Natural killer cell (primary cell): ENCODE data around the gene EFCAB9. TPM values are rescaled to one million over a fixed set of nuclear protein-coding genes. Genes with fewer than 3 reads are reported as not detected.
A peak's percentile ranks its signal among the peaks of the same experiment; 100 is the strongest.

Experiments used
- ATAC-seq, 3 donors: fragments of 150-1000 bp in 2 of 3; fragments of 200-7000 bp in 1 of 3; cut with Tn5 transposase; 1 replicate in 1 of 3; 2 replicates in 2 of 3; pipeline ENCODE4 v1.10.0; 2021; ENCODE audit warnings: mild to moderate bottlenecking in 2 of 3, moderate library complexity in 2 of 3
- DNase-seq, 2 donors: peaks; one replicate each; pipeline versions ENCODE4 v3.0.0 to v3.0.0-alpha.2; 2013 to 2021; ENCODE audit warnings: mixed read lengths in 1 of 2
- H3K27ac ChIP-seq: one replicate; pipeline ENCODE4 v1.5.1; 2013; ENCODE audit warnings: mild to moderate bottlenecking, low read length
- H3K27me3 ChIP-seq: one replicate; pipeline ENCODE4 v1.6.1; 2013; ENCODE audit warnings: low read length; ENCODE audit not compliant: control insufficient read depth, insufficient read depth
- H3K36me3 ChIP-seq: one replicate; pipeline ENCODE4 v1.6.1; 2013; ENCODE audit warnings: low read length; ENCODE audit not compliant: control insufficient read depth, insufficient read depth
- H3K4me1 ChIP-seq: one replicate; pipeline ENCODE4 v1.6.1; 2013; ENCODE audit warnings: low read length; ENCODE audit not compliant: control insufficient read depth, insufficient read depth
- H3K4me3 ChIP-seq: one replicate; pipeline ENCODE4 v1.5.1; 2013; ENCODE audit warnings: low read length
- H3K9me3 ChIP-seq: one replicate; pipeline ENCODE4 v1.6.1; 2013; ENCODE audit warnings: low read length; ENCODE audit not compliant: control insufficient read depth, insufficient read depth
- H3K27ac Mint-ChIP-seq, 2 donors: one replicate each; pipeline ENCODE4 v1.8.0; 2022; ENCODE audit warnings: mild to moderate bottlenecking in 2 of 2, mixed read lengths in 2 of 2, moderate library complexity in 1 of 2
- H3K27me3 Mint-ChIP-seq, 2 donors: one replicate each; pipeline ENCODE4 v1.8.0; 2022; ENCODE audit warnings: low read depth in 2 of 2, mixed read lengths in 2 of 2
- H3K36me3 Mint-ChIP-seq: one replicate; pipeline ENCODE4 v1.8.0; 2022; ENCODE audit warnings: mixed read lengths
- H3K4me1 Mint-ChIP-seq, 2 donors: one replicate each; pipeline ENCODE4 v1.8.0; 2022; ENCODE audit warnings: mixed read lengths in 2 of 2
- H3K4me3 Mint-ChIP-seq: one replicate; pipeline ENCODE4 v1.8.0; 2022; ENCODE audit warnings: mild to moderate bottlenecking, moderate library complexity, mixed read lengths
- H3K9me3 Mint-ChIP-seq, 2 donors: one replicate each; pipeline ENCODE4 v1.8.0; 2022; ENCODE audit warnings: mixed read lengths in 2 of 2
- WGBS: methylation state at CpG from one replicate; pipeline ENCODE4 v1.1.7; 2013; ENCODE audit warnings: missing lambda C conversion rate; ENCODE audit not compliant: insufficient coverage; 5-methylcytosine and 5-hydroxymethylcytosine counted together
- intact Hi-C: fragments of 100-400 bp; cut with micrococcal nuclease; formaldehyde crosslinking; loops from one replicate; pipeline ENCODE4 v1.14.2; 2022
- total RNA-seq, 4 donors: library from RNA; stranded (reverse); fragments of 120-200 nt in 1 of 4; gene quantifications; one replicate each; pipeline versions ENCODE4 v1.2.3 to v1.2.4, GENCODE V29; 2013 to 2022
- TF ChIP-seq, protein P1 (sequence below): fragments of 200-600 bp; IDR thresholded peaks from one replicate; pipeline ENCODE4 v1.8.0; 2022; ENCODE audit warnings: antibody characterized with exemption

Gene EFCAB9
- total RNA-seq, 3 donors from 2014 or later (not counting 1 experiment from before 2014, with no cell fraction given): not detected

DNA sequence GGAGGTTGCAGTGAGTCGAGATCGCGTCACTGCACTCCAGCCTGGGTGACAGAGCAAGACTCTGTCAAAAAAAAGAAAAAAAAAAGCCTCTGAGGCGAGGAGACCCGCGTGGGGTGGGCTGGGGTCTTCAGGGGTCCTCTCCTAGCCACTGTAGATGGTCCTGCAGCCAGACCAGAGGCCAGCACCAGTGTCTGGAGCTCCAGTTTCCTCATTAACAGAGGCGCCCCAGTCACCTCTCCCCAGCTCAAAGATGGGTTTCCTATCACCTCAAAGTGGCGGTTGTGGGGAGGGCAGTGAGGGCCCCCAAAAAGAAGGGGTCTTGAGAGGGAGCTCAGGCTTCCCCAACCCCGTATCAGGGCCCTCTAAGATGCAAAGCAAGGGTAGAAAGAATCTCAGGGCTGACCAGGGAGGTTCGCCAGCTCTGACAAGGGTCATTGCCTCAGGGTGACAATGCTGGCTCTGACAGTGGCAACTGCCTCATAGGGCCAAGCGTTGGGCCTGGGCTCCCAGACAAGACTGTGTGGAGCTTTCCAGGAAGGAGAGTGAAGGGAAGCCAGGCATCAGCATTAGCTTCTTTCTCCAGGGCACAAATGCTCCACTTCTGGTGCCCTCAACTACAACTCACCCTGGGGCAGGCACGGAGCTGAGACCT is 20.9 kb upstream of the EFCAB9 start:
- 34% methylated on average over 11 of the region's 12 CpGs for WGBS
- Histone ChIP-seq H3K9me3 (no peaks in the 10 kb centered on the region), H3K27me3 (no peaks in the 10 kb centered on the region), H3K27ac (peak overlapping the region; percentile 85), H3K4me3 (no peak overlapping the region), H3K36me3 (peaks cover 24% of the 10 kb centered on the region), H3K4me1 (peaks cover 97% of the 10 kb centered on the region)
- intact Hi-C loops: loop anchor here (5.0 kb wide), 1 partner anchor 41 kb away; no protein-coding TSS in a partner anchor
- Mint-ChIP-seq H3K9me3 (no peaks in the 10 kb centered on the region), H3K4me3 (peak overlapping the region; percentile 90), H3K27ac (peak overlapping the region; percentile 97 to 98), H3K36me3 (no peaks in the 10 kb centered on the region), H3K4me1 (peaks cover 96 to 99% of the 10 kb centered on the region in 2 donors), H3K27me3 (no peaks in the 10 kb centered on the region)
- peak in 1 of 3 donors; percentile 1 for ATAC-seq
- TF ChIP-seq, protein P1, sequence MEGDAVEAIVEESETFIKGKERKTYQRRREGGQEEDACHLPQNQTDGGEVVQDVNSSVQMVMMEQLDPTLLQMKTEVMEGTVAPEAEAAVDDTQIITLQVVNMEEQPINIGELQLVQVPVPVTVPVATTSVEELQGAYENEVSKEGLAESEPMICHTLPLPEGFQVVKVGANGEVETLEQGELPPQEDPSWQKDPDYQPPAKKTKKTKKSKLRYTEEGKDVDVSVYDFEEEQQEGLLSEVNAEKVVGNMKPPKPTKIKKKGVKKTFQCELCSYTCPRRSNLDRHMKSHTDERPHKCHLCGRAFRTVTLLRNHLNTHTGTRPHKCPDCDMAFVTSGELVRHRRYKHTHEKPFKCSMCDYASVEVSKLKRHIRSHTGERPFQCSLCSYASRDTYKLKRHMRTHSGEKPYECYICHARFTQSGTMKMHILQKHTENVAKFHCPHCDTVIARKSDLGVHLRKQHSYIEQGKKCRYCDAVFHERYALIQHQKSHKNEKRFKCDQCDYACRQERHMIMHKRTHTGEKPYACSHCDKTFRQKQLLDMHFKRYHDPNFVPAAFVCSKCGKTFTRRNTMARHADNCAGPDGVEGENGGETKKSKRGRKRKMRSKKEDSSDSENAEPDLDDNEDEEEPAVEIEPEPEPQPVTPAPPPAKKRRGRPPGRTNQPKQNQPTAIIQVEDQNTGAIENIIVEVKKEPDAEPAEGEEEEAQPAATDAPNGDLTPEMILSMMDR: no peak
- DNase-seq: no peak

DNA sequence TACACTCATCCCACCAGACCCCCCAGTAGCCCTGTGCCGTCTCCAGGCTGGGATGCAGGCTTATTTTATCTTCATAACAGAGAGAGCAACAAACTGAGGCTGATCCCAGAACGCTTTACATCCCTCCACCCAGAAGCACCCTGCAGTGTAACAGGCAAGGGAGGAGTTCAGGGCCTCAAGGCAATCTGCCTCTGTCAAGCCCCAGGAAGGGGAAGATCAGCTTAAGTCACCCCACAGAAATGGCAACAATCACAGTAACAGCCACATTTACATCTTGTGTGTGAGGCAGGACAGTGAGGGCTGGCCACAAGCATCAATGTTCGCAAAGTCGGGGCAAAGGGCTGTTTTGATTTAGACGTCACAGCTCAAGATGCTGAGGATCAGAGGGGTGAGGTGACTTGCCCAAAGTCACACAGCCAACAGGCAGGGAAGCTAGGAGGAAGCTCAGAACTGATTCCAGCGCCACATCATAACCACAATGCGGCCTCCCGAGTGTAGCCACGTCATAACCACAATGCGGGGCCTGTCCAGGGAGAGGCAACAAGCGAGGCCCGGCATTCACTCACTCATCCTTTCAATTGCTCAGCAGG is 20.3 kb upstream of the EFCAB9 start:
- Mint-ChIP-seq H3K27ac (peak overlapping the region; percentile 97 to 98), H3K4me3 (peak overlapping the region; percentile 90), H3K27me3 (no peaks in the 10 kb centered on the region), H3K36me3 (no peaks in the 10 kb centered on the region), H3K4me1 (peaks cover 96 to 99% of the 10 kb centered on the region in 2 donors), H3K9me3 (no peaks in the 10 kb centered on the region)
- H3K4me1 ChIP-seq: peaks cover 97% of the 10 kb centered on the region
- peaks cover 24% of the 10 kb centered on the region for H3K36me3 ChIP-seq
- peak overlapping the region; percentile 85 for H3K27ac ChIP-seq
- no peaks in the 10 kb centered on the region for H3K27me3 ChIP-seq
- TF ChIP-seq, protein P1: no peak
- 19% methylated on average over 9 of the region's 12 CpGs for WGBS
- peak overlapping the region; percentile 57 for H3K4me3 ChIP-seq
- ATAC-seq (peak; percentile 30 to 49 (median 43)), DNase-seq (peak; percentile 70 to 81)
- no peaks in the 10 kb centered on the region for H3K9me3 ChIP-seq
- intact Hi-C loops: loop anchor here (2.0 to 5.0 kb wide), 2 partner anchors 23 to 41 kb away; no protein-coding TSS in a partner anchor

- H3K4me1 ChIP-seq: peaks cover 98% of the 10 kb centered on the region
- TF ChIP-seq, protein P1: no peak
- no peaks in the 10 kb centered on the region for H3K27me3 Mint-ChIP-seq
- peaks cover 94 to 97% of the 10 kb centered on the region in 2 donors for H3K4me1 Mint-ChIP-seq
- DNase-seq (peak; percentile 73 to 95), ATAC-seq (peak; percentile 48 to 77 (median 70))
- peak overlapping the region; percentile 97 to 98 for H3K27ac Mint-ChIP-seq
- no peaks in the 10 kb centered on the region for H3K9me3 ChIP-seq
- WGBS: 0% methylated on average over 7 of the region's 7 CpGs
- peaks cover 13% of the 10 kb centered on the region for H3K36me3 ChIP-seq
- H3K27me3 ChIP-seq: no peaks in the 10 kb centered on the region
- intact Hi-C loops: loop anchor here (1.0 to 5.0 kb wide), 4 partner anchors 10 to 592 kb away; no protein-coding TSS in a partner anchor
- peak overlapping the region; percentile 90 for H3K4me3 Mint-ChIP-seq
- no peaks in the 10 kb centered on the region for H3K9me3 Mint-ChIP-seq
- H3K4me3 ChIP-seq: peak overlapping the region; percentile 57
- no peaks in the 10 kb centered on the region for H3K36me3 Mint-ChIP-seq
- H3K27ac ChIP-seq: peak overlapping the region; percentile 95
Observed at GRCh38 chr5:172175263-172175719, 18.7 kb upstream of the EFCAB9 start.
